ENCODE results near the gene CCM2.

DNA sequence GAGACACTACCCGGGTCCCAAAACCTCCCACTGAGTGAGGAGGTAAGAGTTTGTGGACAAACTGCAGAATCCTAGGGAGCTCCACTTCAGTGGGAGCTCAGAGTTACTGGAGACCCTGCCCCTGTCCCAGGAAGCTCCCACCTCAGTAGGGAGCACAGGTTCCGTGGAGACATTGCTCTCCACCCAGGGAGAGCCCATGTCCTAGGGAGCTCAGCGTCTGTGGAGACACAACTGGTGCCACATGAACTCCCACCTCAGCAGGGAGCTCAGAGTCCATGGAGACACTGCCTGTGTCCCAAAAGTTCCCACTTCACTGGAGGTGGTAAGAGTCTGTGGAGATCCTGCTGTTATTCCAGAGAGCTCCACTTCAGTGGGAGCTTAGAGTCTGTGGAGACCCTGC, 27.4 kb upstream of the CCM2 start:
- TF ChIP-seq POLR2A (IDR thresholded peaks at IDR 0.05) (no peak), POLR2AphosphoS5 (IDR thresholded peaks at IDR 0.05) (no peak)
